ENCODE results near the gene SCN1A. TPM values are rescaled to one million over a fixed set of nuclear protein-coding genes. Genes with fewer than 3 reads are reported as not detected.
A peak's percentile ranks its signal among the peaks of the same experiment; 100 is the strongest.

The SCN1A gene
- total and polyA plus RNA-seq, 2 donors (not counting 3 experiments of a cell fraction or from before 2014, with no cell fraction given), result not detected

DNA sequence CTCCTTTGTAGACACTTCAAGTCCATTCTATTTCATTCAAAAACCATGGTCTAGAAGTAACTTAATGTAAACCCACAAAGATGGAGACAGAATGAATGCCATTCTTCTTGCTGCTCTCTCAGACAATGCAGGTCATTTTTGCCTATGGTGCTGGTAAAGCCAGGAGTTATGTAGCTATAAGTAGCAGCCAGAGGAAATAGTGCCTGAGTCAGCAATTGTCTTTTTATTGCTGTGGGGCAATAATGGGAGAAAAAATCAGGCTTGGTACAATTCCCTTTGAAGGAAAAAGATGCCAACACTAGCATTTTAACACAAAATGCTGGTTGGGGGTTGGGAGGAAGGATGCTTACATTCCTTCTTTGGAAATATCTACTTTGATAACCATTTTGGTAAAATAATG is 43.5 kb downstream of the SCN1A start:
- ChIA-PET POLR2A (no interaction called here), CTCF (interaction anchor here (1.0 to 1.4 kb wide), 4 partner anchors 9 to 43 kb away, joined by 3 to 4 read pairs (median 4); partner anchors contain the start of gene SCN1A)
- no TSS peak for BruUV-seq (replicated peaks)
- Histone ChIP-seq H3K4me2 (ENCODE audit: insufficient read depth, low read length) (no peak overlapping the region), H3K9ac (replicated peaks; ENCODE audit: extremely low read depth, insufficient read depth, low read length) (no peak overlapping the region), H3K9me3 (replicated peaks; ENCODE audit: control insufficient read depth, insufficient read depth, low read length) (no peaks in the 10 kb centered on the region), H3K27ac (ENCODE audit: insufficient read depth, low read depth, low read length) (no peak overlapping the region), H2AFZ (ENCODE audit: low read depth, low read length) (no peak overlapping the region), H3K9me1 (replicated peaks; ENCODE audit: control insufficient read depth, extremely low read depth, insufficient read depth, low read length) (no peaks in the 10 kb centered on the region), H4K20me1 (replicated peaks; ENCODE audit: control insufficient read depth, extremely low read depth, insufficient read depth, low read length) (no peaks in the 10 kb centered on the region), H3K27me3 (ENCODE audit: control insufficient read depth in 2 of 2, insufficient read depth in 2 of 2, low read length in 2 of 2) (no peaks in the 10 kb centered on the region), H3K36me3 (ENCODE audit: control insufficient read depth in 2 of 2, extremely low read depth in 1 of 2, insufficient read depth in 2 of 2, low read length in 2 of 2) (no peaks in the 10 kb centered on the region), H3K4me3 (replicated peaks in 1 of 3; ENCODE audit: insufficient read depth in 1 of 3, low read depth in 1 of 3, low read length in 3 of 3) (no peak overlapping the region), H3K79me2 (ENCODE audit: control insufficient read depth, insufficient read depth, low read length) (no peaks in the 10 kb centered on the region), H3K4me1 (ENCODE audit: control insufficient read depth, extremely low read depth, insufficient read depth, low read length) (peaks cover 12% of the 10 kb centered on the region)
- dilution Hi-C loops (cut with MboI; ENCODE audit: extremely low pct_ligation_motif_present, low sequenced_read_pairs) (no loop called here), intact Hi-C loops (cut with micrococcal nuclease) (no loop called here)
- TF ChIP-seq MAX (IDR thresholded peaks at IDR 0.05; ENCODE audit: insufficient read depth, insufficient read length) (no peak), EZH2 (IDR thresholded peaks at IDR 0.05; ENCODE audit: borderline replicate concordance, low read depth, low read length, severe bottlenecking) (no peak), POLR2AphosphoS5 (IDR thresholded peaks at IDR 0.05; ENCODE audit: insufficient read depth, low read depth, low read length) (no peak), JUN (IDR thresholded peaks at IDR 0.05; ENCODE audit: borderline replicate concordance, insufficient read depth, insufficient read length, low read depth) (no peak), MYC (IDR thresholded peaks at IDR 0.05; ENCODE audit: low read depth, low read length) (no peak), FOS (IDR thresholded peaks at IDR 0.05; ENCODE audit: borderline replicate concordance, insufficient read depth, low read length) (no peak), CTCF (IDR thresholded peaks at IDR 0.05; ENCODE audit: extremely low read depth in 1 of 2, insufficient read depth in 1 of 2, low read depth in 1 of 2, low read length in 2 of 2) (no peak), POLR2A (IDR thresholded peaks at IDR 0.05; ENCODE audit: low read depth, low read length) (no peak), GATA2 (IDR thresholded peaks at IDR 0.05; ENCODE audit: insufficient read depth, insufficient read length, low read depth, low read length) (no peak)
- peak; percentile 61 for DNase-seq (ENCODE audit: low read depth, low spot score)
- FAIRE-seq, result no peak

All from endothelial cell of umbilical vein (primary cell).